SK-N-SH (cell line): ENCODE results near the gene ZMIZ1. TPM values are rescaled to one million over a fixed set of nuclear protein-coding genes. Genes with fewer than 3 reads are reported as not detected.
A peak's percentile ranks its signal among the peaks of the same experiment; 100 is the strongest.

Source experiments
- CTCF ChIA-PET: fragments of 300-600, 350-600 bp; formaldehyde crosslinking; extraction: SDS; loops from one replicate; lab custom pipeline; 2021; lab: Yijun Ruan, JAX
- POLR2A ChIA-PET: fragments of 350-600 bp; sonication (Branson Sonifier 250); formaldehyde crosslinking; extraction: SDS; loops from one replicate; lab custom pipeline; 2020; ENCODE audit warnings: antibody characterized with exemption, inconsistent platforms; lab: Yijun Ruan, JAX
- DNase-seq: peaks from one replicate; pipeline ENCODE4 v3.0.0; 2012
- H2AFZ ChIP-seq: fragments of 200-600 bp; sonication (generic); 2 replicates; pipeline ENCODE4 v1.8.1; 2016; ENCODE audit warnings: antibody characterized with exemption, mild to moderate bottlenecking, low read depth
- H3F3A ChIP-seq: fragments of 200-600 bp; sonication (generic); replicated peaks from 2 replicates; pipeline ENCODE3; 2016; ENCODE audit warnings: antibody characterized with exemption, mild to moderate bottlenecking; ENCODE audit not compliant: insufficient read depth
- H3K27ac ChIP-seq, 2 experiments: fragments of 200-500 bp in 1 of 2; fragments of 200-600 bp in 1 of 2; sonication (Bioruptor generic) in 1 of 2; sonication (generic), shearing (Covaris generic) in 1 of 2; 2 replicates each; pipeline versions ENCODE4 v1.5.1 to v1.6.1; 2014 to 2016; ENCODE audit warnings: low read depth in 2 of 2, inconsistent platforms in 1 of 2, low read length in 1 of 2, mild to moderate bottlenecking in 1 of 2, mixed read lengths in 1 of 2
- H3K27me3 ChIP-seq: fragments of 200-600 bp; sonication (generic), shearing (Covaris generic); 2 replicates; pipeline ENCODE4 v1.6.1; 2016; ENCODE audit warnings: mixed run types; ENCODE audit not compliant: insufficient read depth
- H3K36me3 ChIP-seq, 2 experiments: fragments of 200-500 bp in 1 of 2; fragments of 200-600 bp in 1 of 2; sonication (Bioruptor generic) in 1 of 2; sonication (generic) in 1 of 2; replicated peaks in 1 of 2; 2 replicates each; pipeline versions ENCODE3 to v1.5.1; 2014 to 2016; ENCODE audit warnings: low read length in 1 of 2, mild to moderate bottlenecking in 1 of 2; ENCODE audit not compliant: insufficient read depth in 2 of 2, control insufficient read depth in 1 of 2
- H3K4me1 ChIP-seq, 2 experiments: fragments of 200-500 bp in 1 of 2; fragments of 200-600 bp in 1 of 2; sonication (Bioruptor generic) in 1 of 2; sonication (generic), shearing (Covaris generic) in 1 of 2; 2 replicates each; pipeline versions ENCODE4 v1.5.1 to v1.6.1; 2014 to 2016; ENCODE audit warnings: low read depth in 1 of 2, low read length in 1 of 2, mixed run types in 1 of 2; ENCODE audit not compliant: insufficient read depth in 2 of 2, control insufficient read depth in 1 of 2
- H3K4me2 ChIP-seq: fragments of 200-600 bp; sonication (generic), shearing (Covaris generic); 2 replicates; pipeline ENCODE4 v1.6.1; 2017; ENCODE audit warnings: mixed run types
- H3K4me3 ChIP-seq, 2 experiments: fragments of 200-500 bp in 1 of 2; fragments of 200-600 bp in 1 of 2; sonication (Bioruptor generic) in 1 of 2; sonication (generic), shearing (Covaris generic) in 1 of 2; 2 replicates each; pipeline versions ENCODE4 v1.5.1 to v1.8.1; 2014 to 2016; ENCODE audit warnings: low read depth in 2 of 2, inconsistent platforms in 1 of 2, low read length in 1 of 2, mild to moderate bottlenecking in 1 of 2, mixed read lengths in 1 of 2, moderate library complexity in 1 of 2
- H3K79me2 ChIP-seq: fragments of 200-600 bp; sonication (generic); 2 replicates; pipeline ENCODE4 v1.8.1; 2017; ENCODE audit warnings: mild to moderate bottlenecking; ENCODE audit not compliant: insufficient read depth
- H3K9ac ChIP-seq: fragments of 200-600 bp; sonication (generic); 2 replicates; pipeline ENCODE4 v1.6.1; 2017; ENCODE audit warnings: mixed run types
- H3K9me2 ChIP-seq: fragments of 200-600 bp; sonication (generic); 2 replicates; pipeline ENCODE4 v1.6.1; 2017; ENCODE audit warnings: mixed run types
- H3K9me3 ChIP-seq: fragments of 200-600 bp; sonication (generic); 2 replicates; pipeline ENCODE4 v1.6.1; 2017; ENCODE audit warnings: mixed run types, mild to moderate bottlenecking, moderate library complexity
- H4K20me1 ChIP-seq: fragments of 200-600 bp; sonication (generic); 2 replicates; pipeline ENCODE4 v1.6.1; 2017; ENCODE audit warnings: mild to moderate bottlenecking, mixed run types; ENCODE audit not compliant: insufficient read depth
- CHD2 ChIP-seq: fragments of 150-350 bp; IDR thresholded peaks from 2 replicates; pipeline ENCODE4 v1.6.1; 2018; ENCODE audit warnings: low read length; ENCODE audit not compliant: partially characterized antibody
- EP300 ChIP-seq, 2 experiments: IDR thresholded peaks; 2 replicates each; pipeline versions ENCODE4 v1.4.0 to v1.6.1; 2012; ENCODE audit warnings: borderline replicate concordance in 1 of 2, low read depth in 1 of 2, low read length in 1 of 2
- EZH2phosphoT487 ChIP-seq: fragments of 200-600 bp; sonication (generic); IDR thresholded peaks from 2 replicates; pipeline ENCODE4 v1.6.1; 2017; ENCODE audit warnings: low read depth, mixed run types, mild to moderate bottlenecking, antibody characterized with exemption, moderate library complexity, borderline replicate concordance
- FOSL2 ChIP-seq: IDR thresholded peaks from 2 replicates; pipeline ENCODE4 v1.4.0; 2012; ENCODE audit warnings: low read depth, mild to moderate bottlenecking, moderate library complexity, borderline replicate concordance
- FOXM1 ChIP-seq: IDR thresholded peaks from 2 replicates; pipeline ENCODE4 v1.4.0; 2012; ENCODE audit warnings: low read depth, mild to moderate bottlenecking
- GABPA ChIP-seq: IDR thresholded peaks from 2 replicates; pipeline ENCODE4 v1.4.0; 2012; ENCODE audit warnings: low read depth, mild to moderate bottlenecking
- GATA2 ChIP-seq: sonication (generic); formaldehyde crosslinking; IDR thresholded peaks from 2 replicates; pipeline ENCODE4 v1.5.0; 2020; ENCODE audit warnings: mild to moderate bottlenecking, missing genetic modification reagents
- JUND ChIP-seq: IDR thresholded peaks from 2 replicates; pipeline ENCODE4 v1.4.0; 2012
- MXI1 ChIP-seq: IDR thresholded peaks from 2 replicates; pipeline ENCODE4 v1.6.1; 2012; ENCODE audit warnings: mild to moderate bottlenecking, low read depth, low read length, improper control_type of control experiment
- NRF1 ChIP-seq: IDR thresholded peaks from 2 replicates; pipeline ENCODE4 v1.6.1; 2012; ENCODE audit warnings: low read depth, mild to moderate bottlenecking, low read length
- RAD21 ChIP-seq: IDR thresholded peaks from 2 replicates; pipeline ENCODE4 v1.6.1; 2012; ENCODE audit warnings: mild to moderate bottlenecking, low read length
- RCOR1 ChIP-seq: fragments of 150-350 bp; IDR thresholded peaks from 2 replicates; pipeline ENCODE4 v1.6.1; 2017; ENCODE audit warnings: antibody characterized with exemption, low read length
- SIN3A ChIP-seq: IDR thresholded peaks from 2 replicates; pipeline ENCODE4 v1.6.1; 2012; ENCODE audit warnings: low read depth, mild to moderate bottlenecking, low read length, moderate library complexity, borderline replicate concordance
- SMC3 ChIP-seq: IDR thresholded peaks from 2 replicates; pipeline ENCODE4 v1.6.1; 2012; ENCODE audit warnings: low read depth, low read length, improper control_type of control experiment
- TAF1 ChIP-seq: IDR thresholded peaks from 2 replicates; pipeline ENCODE4 v1.6.1; 2012; ENCODE audit warnings: low read depth, mild to moderate bottlenecking, low read length, moderate library complexity, borderline replicate concordance
- TCF12 ChIP-seq: IDR thresholded peaks from 2 replicates; pipeline ENCODE4 v1.4.0; 2012
- TEAD4 ChIP-seq: IDR thresholded peaks from 2 replicates; pipeline ENCODE4 v1.4.0; 2012; ENCODE audit warnings: mild to moderate bottlenecking, borderline replicate concordance; ENCODE audit not compliant: insufficient read depth
- WGBS: methylation state at CpG from one replicate; pipeline ENCODE4 v1.1.6; 2017; ENCODE audit warnings: low lambda C conversion rate; 5-methylcytosine and 5-hydroxymethylcytosine counted together
- polyA plus RNA-seq, 3 experiments: library from polyadenylated mRNA; depleted of rRNA; stranded (reverse); fragments of >200 nt; gene quantifications; 2 replicates each; pipeline ENCODE4 v1.2.3, GENCODE V29; 2012
- TF ChIP-seq, protein P1 (sequence below): IDR thresholded peaks from 2 replicates; pipeline ENCODE4 v1.4.0; 2012; ENCODE audit warnings: low read depth, borderline replicate concordance
- TF ChIP-seq, protein P2 (sequence below): fragments of 200-600 bp; sonication (generic); IDR thresholded peaks from 2 replicates; pipeline ENCODE4 v1.6.1; 2017; ENCODE audit warnings: antibody characterized with exemption, mild to moderate bottlenecking, moderate library complexity
- TF ChIP-seq, protein P3 (sequence below): fragments of 150-350 bp; IDR thresholded peaks from 2 replicates; pipeline ENCODE4 v1.6.1; 2017; ENCODE audit warnings: antibody characterized with exemption, low read length, low read depth, borderline replicate concordance
- TF ChIP-seq, protein P4 (sequence below): IDR thresholded peaks from 2 replicates; pipeline ENCODE4; 2012

Gene ZMIZ1
- polyA plus RNA-seq, 1 of the 3 experiments (the other 2 are of a cell fraction): 23.5 TPM

DNA sequence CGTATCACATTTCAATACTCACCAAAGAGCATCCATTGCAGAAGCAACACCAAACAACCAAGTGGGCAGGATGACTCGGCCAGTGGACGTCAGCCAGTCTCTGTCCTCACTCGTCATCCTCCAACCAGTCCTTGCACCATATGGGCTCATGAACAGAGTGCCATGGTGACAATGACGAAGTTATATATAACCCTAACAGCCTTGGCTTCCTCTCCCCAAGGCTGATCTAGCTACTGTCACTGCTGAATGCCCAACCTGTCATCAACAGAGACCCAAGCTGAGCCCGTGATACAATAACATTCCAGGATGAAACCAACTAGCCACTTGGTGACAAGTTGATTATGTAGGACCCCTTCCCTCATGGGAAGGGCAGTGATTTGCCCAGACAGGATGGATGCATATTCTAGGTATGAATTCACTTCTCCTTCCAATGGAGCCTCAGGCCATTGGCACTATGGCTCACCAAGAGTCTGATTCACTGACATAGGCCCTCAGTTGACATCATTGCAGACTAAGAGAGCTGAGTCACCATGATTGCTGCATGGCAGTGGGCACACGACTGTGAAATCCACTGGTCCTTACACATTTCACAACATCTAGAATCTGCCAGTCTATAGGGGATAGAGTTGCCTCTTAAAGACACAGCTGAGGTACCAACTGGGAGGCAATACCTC, 252.2 kb downstream of the ZMIZ1 start (continued):
- TF ChIP-seq EZH2phosphoT487 (no peak), JUND (no peak; the same call in 1 of the 2 replicates), FOXM1 (no peak)

DNA sequence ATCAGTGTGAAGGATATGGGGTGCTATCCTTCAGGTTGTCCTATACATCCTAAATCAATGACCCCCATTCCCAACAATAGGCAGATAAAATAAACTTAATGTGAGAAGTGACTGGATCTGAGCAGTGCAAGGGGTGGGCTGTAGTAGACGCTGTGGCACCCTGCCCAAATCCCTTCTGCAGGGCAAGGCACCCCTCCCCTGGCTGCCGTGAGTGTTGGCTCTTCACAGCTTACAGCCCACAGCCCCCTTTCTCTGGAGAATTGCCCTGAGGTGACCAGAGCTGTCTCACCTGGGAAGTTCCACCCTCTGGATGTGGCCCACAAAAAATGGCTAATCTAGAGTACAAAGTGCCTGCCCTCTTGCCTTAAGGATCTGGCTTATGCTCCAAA, 252.7 kb downstream of the ZMIZ1 start:
- Histone ChIP-seq H3K27me3 (no peaks in the 10 kb centered on the region), H3K4me2 (no peak overlapping the region), H3K9me2 (no peaks in the 10 kb centered on the region), H3K9ac (no peak overlapping the region), H3K4me3 (no peak overlapping the region), H3K9me3 (no peaks in the 10 kb centered on the region), H3K79me2 (no peaks in the 10 kb centered on the region), H3K4me1 (peaks cover 34 to 42% of the 10 kb centered on the region in 2 experiments; a peak in 3 of 4 replicates), H4K20me1 (no peaks in the 10 kb centered on the region), H3K36me3 (no peaks in the 10 kb centered on the region), H3K27ac (peak overlapping the region in 1 of 2 experiments; percentile 45; a peak in 2 of 4 replicates)
- CTCF ChIA-PET: interaction anchor here (1.2 kb wide), 1 partner anchor 25 kb away, joined by 3 read pairs; no protein-coding TSS in a partner anchor
- WGBS: 83% methylated on average over 1 of the region's 2 CpGs
- POLR2A ChIA-PET: no interaction called here
- DNase-seq: no peak
- TF ChIP-seq EP300 (IDR thresholded peaks at IDR 0.05; ENCODE audit: borderline replicate concordance in 1 of 2, low read depth in 1 of 2, low read length in 1 of 2) (no peak), TEAD4 (no peak), FOXM1 (no peak), SMC3 (no peak), RCOR1 (no peak), GABPA (no peak), GATA2 (no peak)
- TF ChIP-seq, protein P1, sequence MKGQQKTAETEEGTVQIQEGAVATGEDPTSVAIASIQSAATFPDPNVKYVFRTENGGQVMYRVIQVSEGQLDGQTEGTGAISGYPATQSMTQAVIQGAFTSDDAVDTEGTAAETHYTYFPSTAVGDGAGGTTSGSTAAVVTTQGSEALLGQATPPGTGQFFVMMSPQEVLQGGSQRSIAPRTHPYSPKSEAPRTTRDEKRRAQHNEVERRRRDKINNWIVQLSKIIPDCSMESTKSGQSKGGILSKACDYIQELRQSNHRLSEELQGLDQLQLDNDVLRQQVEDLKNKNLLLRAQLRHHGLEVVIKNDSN: no peak
- TF ChIP-seq, protein P2, sequence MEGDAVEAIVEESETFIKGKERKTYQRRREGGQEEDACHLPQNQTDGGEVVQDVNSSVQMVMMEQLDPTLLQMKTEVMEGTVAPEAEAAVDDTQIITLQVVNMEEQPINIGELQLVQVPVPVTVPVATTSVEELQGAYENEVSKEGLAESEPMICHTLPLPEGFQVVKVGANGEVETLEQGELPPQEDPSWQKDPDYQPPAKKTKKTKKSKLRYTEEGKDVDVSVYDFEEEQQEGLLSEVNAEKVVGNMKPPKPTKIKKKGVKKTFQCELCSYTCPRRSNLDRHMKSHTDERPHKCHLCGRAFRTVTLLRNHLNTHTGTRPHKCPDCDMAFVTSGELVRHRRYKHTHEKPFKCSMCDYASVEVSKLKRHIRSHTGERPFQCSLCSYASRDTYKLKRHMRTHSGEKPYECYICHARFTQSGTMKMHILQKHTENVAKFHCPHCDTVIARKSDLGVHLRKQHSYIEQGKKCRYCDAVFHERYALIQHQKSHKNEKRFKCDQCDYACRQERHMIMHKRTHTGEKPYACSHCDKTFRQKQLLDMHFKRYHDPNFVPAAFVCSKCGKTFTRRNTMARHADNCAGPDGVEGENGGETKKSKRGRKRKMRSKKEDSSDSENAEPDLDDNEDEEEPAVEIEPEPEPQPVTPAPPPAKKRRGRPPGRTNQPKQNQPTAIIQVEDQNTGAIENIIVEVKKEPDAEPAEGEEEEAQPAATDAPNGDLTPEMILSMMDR: no peak
- TF ChIP-seq, all 33 proteins: peak for 0
- peaks cover 33% of the 10 kb centered on the region for H3F3A ChIP-seq
- no peak overlapping the region for H2AFZ ChIP-seq

DNA sequence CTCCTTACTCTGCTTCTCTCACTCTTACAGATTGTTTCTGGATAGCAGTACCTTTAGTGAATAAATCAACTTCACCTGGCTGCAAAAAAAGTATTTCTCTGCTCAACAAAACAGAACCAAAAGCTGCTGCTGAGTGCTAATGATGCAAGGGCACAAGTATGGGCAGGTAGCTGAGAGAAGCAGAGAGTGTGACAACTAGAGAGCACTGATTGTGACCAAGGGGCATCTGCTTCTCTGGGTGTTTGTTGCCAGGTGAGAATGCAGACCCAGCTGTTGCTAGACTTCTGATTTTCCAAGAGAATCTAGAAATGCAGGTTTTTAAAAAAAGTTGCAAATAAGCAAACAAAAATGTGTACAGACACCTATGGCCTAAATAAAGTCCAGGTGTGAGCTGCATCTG, 253.2 kb downstream of the ZMIZ1 start:
- peaks cover 29 to 37% of the 10 kb centered on the region in 2 experiments; a peak in 3 of 4 replicates for H3K4me1 ChIP-seq
- no peak overlapping the region for H3K4me3 ChIP-seq
- POLR2A ChIA-PET: no interaction called here

More for the DNA sequence above, 253.2 kb downstream of the ZMIZ1 start:
- H3K36me3 ChIP-seq: no peaks in the 10 kb centered on the region
- CTCF ChIA-PET: interaction anchor here (1.2 kb wide), 1 partner anchor 24 kb away, joined by 3 read pairs; no protein-coding TSS in a partner anchor
- H3K79me2 ChIP-seq: no peaks in the 10 kb centered on the region
- TF ChIP-seq CHD2 (no peak), TCF12 (no peak), MXI1 (no peak), SIN3A (no peak), EZH2phosphoT487 (no peak), RAD21 (no peak), FOSL2 (no peak), JUND (no peak), EP300 (IDR thresholded peaks at IDR 0.05; ENCODE audit: borderline replicate concordance in 1 of 2, low read depth in 1 of 2, low read length in 1 of 2) (no peak), TAF1 (no peak), NRF1 (no peak)
- TF ChIP-seq, protein P3, sequence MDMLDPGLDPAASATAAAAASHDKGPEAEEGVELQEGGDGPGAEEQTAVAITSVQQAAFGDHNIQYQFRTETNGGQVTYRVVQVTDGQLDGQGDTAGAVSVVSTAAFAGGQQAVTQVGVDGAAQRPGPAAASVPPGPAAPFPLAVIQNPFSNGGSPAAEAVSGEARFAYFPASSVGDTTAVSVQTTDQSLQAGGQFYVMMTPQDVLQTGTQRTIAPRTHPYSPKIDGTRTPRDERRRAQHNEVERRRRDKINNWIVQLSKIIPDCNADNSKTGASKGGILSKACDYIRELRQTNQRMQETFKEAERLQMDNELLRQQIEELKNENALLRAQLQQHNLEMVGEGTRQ: no peak
- TF ChIP-seq, protein P1: no peak
- TF ChIP-seq, protein P4, sequence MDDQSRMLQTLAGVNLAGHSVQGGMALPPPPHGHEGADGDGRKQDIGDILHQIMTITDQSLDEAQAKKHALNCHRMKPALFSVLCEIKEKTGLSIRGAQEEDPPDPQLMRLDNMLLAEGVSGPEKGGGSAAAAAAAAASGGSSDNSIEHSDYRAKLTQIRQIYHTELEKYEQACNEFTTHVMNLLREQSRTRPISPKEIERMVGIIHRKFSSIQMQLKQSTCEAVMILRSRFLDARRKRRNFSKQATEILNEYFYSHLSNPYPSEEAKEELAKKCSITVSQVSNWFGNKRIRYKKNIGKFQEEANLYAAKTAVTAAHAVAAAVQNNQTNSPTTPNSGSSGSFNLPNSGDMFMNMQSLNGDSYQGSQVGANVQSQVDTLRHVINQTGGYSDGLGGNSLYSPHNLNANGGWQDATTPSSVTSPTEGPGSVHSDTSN: no peak
- H2AFZ ChIP-seq: no peak overlapping the region
- no peak for DNase-seq
- no peaks in the 10 kb centered on the region for H4K20me1 ChIP-seq
- no peak overlapping the region for H3K4me2 ChIP-seq
- H3K9me2 ChIP-seq: no peaks in the 10 kb centered on the region
- no peaks in the 10 kb centered on the region for H3K9me3 ChIP-seq
- H3K9ac ChIP-seq: no peak overlapping the region
- H3K27me3 ChIP-seq: no peaks in the 10 kb centered on the region
- H3K27ac ChIP-seq: no peak overlapping the region
- H3F3A ChIP-seq: peaks cover 29% of the 10 kb centered on the region
